Duodenal mucosa (tissue), 2 donors: ENCODE measurements around the gene BCL6.
"Not testable (repeated sequence)": the region's sequence is repeated elsewhere in the genome, so short reads cannot be mapped to it uniquely, and the experiment has no call there.

Source experiments
- H3K27ac ChIP-seq: one replicate; pipeline ENCODE4 v1.7.0; 2013; ENCODE audit warnings: low read depth, low read length
- H3K27me3 ChIP-seq, 2 donors: one replicate each; pipeline ENCODE4 v1.7.0; 2013; ENCODE audit warnings: low read length in 2 of 2, control low read depth in 1 of 2; ENCODE audit not compliant: insufficient read depth in 2 of 2, control insufficient read depth in 1 of 2
- H3K36me3 ChIP-seq, 2 donors: one replicate each; pipeline ENCODE4 v1.7.0; 2013; ENCODE audit warnings: low read length in 2 of 2, control low read depth in 1 of 2; ENCODE audit not compliant: insufficient read depth in 2 of 2, control insufficient read depth in 1 of 2
- H3K4me1 ChIP-seq, 2 donors: one replicate each; pipeline ENCODE4 v1.7.0; 2013; ENCODE audit warnings: low read length in 2 of 2, control low read depth in 1 of 2; ENCODE audit not compliant: insufficient read depth in 2 of 2, control insufficient read depth in 1 of 2
- H3K4me3 ChIP-seq, 2 donors: one replicate each; pipeline ENCODE4 v1.7.0; 2013; ENCODE audit warnings: low read length in 2 of 2, low read depth in 1 of 2
- H3K9ac ChIP-seq, 2 donors: one replicate each; pipeline ENCODE4 v1.7.0; 2013; ENCODE audit warnings: low read length in 2 of 2, low read depth in 1 of 2
- H3K9me3 ChIP-seq, 2 donors: one replicate each; pipeline ENCODE4 v1.7.0; 2013; ENCODE audit warnings: low read length in 2 of 2, control low read depth in 1 of 2; ENCODE audit not compliant: control insufficient read depth in 1 of 2

The BCL6 gene

DNA sequence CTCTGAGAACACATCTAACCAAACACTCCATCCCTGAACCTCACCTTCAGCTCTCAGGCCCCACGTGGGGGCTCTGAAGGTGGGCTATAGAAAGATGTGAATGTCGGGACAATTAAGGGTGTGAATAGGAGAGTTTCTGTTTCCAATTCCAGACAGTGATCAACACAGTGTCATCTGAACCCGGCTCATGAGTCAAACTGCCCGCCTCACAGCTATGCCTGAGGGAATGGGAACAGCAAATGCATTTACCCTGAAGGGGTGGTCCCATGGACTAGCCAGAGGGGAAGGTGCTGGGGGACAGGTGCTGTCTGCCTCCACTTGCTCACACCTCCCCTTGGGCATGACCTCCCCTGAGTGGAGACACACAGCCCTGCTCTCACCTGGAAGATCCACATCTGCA, 49.2 kb downstream of the BCL6 start:
- Histone ChIP-seq H3K9ac (no peak overlapping the region), H3K36me3 (no peaks in the 10 kb centered on the region), H3K27ac (no peak overlapping the region), H3K4me1 (no peaks in the 10 kb centered on the region), H3K27me3 (peaks cover 0 to 3% of the 10 kb centered on the region in 2 donors), H3K9me3 (no peaks in the 10 kb centered on the region), H3K4me3 (no peak overlapping the region)

DNA sequence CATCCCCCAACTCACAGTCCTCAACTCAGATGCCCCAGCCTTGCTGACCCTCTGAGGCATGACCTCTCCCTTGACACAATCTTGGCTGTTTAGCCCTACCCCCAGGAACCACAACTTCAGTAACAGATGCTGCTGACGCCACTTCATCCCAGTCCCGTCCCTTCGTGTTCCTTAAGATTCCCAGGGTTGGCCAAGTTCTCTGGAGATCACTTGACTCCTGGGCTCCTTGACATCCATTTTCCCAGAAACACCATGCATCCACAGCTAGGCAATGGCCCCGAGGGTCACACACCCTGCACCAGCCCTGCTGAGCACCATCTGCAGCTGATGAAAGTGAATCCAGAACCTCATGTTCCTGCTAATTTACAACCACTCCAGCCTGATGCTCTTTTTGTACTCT, 49.8 kb downstream of the BCL6 start:
- no peak overlapping the region for H3K9ac ChIP-seq

DNA sequence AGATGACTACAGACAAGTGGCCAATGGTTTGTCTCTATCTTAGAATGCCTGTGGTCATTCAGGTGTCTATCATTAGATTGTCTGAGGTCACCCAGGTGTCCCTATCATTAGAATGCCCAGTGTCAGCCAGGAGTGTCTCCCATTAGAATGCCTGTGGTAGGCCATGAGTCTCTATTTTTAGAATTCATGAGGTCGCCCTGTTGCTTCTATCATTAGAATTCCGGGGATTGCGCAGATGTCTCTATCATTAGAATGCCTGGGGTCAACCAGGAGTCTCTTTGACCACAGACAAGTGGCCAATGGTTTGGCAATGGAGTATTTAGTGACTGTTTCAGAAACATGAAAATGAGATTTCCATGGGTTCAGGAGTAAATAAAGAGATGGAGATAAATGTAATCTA, 50.5 kb downstream of the BCL6 start:
- Histone ChIP-seq H3K4me3 (no peak overlapping the region), H3K9me3 (no peaks in the 10 kb centered on the region), H3K36me3 (no peaks in the 10 kb centered on the region), H3K27me3 (peaks cover 0 to 3% of the 10 kb centered on the region in 2 donors), H3K9ac (no peak overlapping the region), H3K27ac (no peak overlapping the region), H3K4me1 (no peaks in the 10 kb centered on the region)

More for the DNA sequence above, 49.8 kb downstream of the BCL6 start:
- H3K27ac ChIP-seq: no peak overlapping the region
- no peaks in the 10 kb centered on the region for H3K36me3 ChIP-seq
- H3K4me1 ChIP-seq: no peaks in the 10 kb centered on the region
- H3K27me3 ChIP-seq: peaks cover 0 to 3% of the 10 kb centered on the region in 2 donors
- no peaks in the 10 kb centered on the region for H3K9me3 ChIP-seq
- H3K4me3 ChIP-seq: no peak overlapping the region

DNA sequence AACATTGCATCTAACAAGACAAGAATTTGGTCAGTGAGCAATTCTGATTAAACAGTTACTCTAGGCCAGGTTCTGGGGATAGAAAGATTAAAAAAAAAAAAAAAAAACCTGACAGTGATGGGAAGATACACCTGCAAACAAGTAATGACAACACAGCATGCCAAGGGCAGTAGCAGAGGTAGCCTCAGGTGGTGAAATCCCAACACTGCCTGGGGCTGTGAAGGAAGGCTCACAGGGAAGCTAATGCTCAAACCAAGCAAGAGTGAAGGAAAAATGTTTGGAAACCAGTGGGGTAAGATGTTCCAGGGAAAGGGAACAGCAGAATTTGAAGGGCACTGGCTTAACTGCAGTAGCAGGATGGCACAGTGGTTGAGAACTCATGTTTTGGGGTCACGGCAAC, 51.8 kb downstream of the BCL6 start:
- H3K27ac ChIP-seq: no peak overlapping the region
- H3K27me3 ChIP-seq: peaks cover 0 to 3% of the 10 kb centered on the region in 2 donors
- H3K4me3 ChIP-seq: no peak overlapping the region
- no peaks in the 10 kb centered on the region for H3K36me3 ChIP-seq
- H3K4me1 ChIP-seq: no peaks in the 10 kb centered on the region
- no peak overlapping the region for H3K9ac ChIP-seq
- H3K9me3 ChIP-seq: no peaks in the 10 kb centered on the region

DNA sequence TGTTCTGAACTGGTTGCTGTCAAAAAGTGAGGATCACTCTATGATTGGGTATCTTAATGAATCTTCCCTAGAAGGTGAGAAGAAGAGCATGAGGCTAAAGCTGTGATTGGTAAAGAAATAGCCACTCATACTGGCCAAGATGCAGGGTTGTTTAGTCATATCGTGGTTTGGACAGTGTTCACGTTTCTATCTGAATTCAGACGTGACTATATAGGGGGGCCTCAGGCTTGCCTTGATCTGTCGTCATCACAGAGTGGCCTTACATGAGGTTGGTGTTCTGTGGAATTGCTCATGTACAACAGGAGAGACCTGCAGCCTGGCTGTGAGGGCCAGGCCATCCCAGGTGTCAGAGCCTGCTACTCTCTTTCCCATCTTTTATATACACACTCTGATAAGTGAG, 55.3 kb downstream of the BCL6 start:
- Histone ChIP-seq H3K27ac (no peak overlapping the region), H3K9ac (no peak overlapping the region), H3K27me3 (no peaks in the 10 kb centered on the region), H3K9me3 (no peaks in the 10 kb centered on the region), H3K4me3 (no peak overlapping the region), H3K4me1 (no peaks in the 10 kb centered on the region), H3K36me3 (no peaks in the 10 kb centered on the region)

DNA sequence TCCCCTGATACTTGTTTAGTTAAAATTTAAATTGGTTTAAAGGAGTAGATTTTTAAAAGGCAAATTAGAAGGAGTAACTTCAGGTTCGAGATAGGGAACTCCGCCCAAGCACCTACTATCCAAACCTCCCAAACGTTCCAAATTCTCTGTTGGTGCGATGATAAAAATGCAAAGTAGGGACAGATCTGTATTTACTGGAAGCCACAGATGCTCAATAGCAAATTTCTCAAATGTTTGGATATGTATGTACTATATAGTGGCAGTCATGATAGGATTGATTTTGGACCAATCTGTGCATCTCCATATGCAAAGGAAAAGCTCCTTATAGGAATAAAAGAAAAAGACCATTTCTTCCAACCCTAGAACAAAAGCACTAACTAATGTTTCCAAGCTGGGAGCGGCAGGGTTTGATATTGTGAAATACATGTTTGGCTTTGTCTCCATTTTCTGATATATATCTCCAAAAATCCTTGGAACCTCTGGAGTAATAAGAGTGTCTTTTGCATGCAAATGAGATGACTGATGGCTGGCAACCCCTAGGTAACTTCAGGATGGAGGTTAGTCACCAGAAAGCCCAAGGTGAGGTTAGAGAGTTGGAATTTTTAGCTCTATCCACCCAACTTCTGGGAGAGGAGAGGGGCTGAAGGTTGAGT, 58.5 kb downstream of the BCL6 start:
- no peak overlapping the region for H3K4me3 ChIP-seq
- H3K4me1 ChIP-seq: no peaks in the 10 kb centered on the region
- H3K9me3 ChIP-seq: peaks cover 0 to 2% of the 10 kb centered on the region in 2 donors
- no peaks in the 10 kb centered on the region for H3K36me3 ChIP-seq
- no peak overlapping the region for H3K9ac ChIP-seq
- no peak overlapping the region for H3K27ac ChIP-seq
- no peaks in the 10 kb centered on the region for H3K27me3 ChIP-seq

DNA sequence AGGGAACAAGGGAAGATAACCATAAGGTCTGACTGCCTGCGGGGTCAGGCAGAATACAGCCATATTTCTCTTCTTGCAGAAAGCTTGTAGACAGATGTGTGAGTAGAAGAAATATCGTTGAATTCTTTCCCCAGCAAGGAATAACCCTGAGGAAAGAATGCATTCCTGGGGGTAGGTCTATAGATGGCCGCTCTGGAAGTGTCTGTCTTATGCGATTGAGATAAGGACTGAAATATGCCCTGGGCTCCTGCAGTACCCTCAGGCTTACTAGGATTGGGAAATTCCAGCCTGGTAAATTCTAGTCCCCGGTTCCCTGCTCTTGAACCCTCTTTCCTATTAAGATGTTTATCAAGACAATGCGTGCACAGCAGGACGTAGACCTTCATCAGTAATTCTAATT, 59.3 kb downstream of the BCL6 start:
- H3K9ac ChIP-seq: no peak overlapping the region
- H3K4me3 ChIP-seq: no peak overlapping the region
- H3K9me3 ChIP-seq: peaks cover 0 to 2% of the 10 kb centered on the region in 2 donors
- no peaks in the 10 kb centered on the region for H3K4me1 ChIP-seq
- H3K36me3 ChIP-seq: no peaks in the 10 kb centered on the region
- no peak overlapping the region for H3K27ac ChIP-seq
- H3K27me3 ChIP-seq: no peaks in the 10 kb centered on the region

DNA sequence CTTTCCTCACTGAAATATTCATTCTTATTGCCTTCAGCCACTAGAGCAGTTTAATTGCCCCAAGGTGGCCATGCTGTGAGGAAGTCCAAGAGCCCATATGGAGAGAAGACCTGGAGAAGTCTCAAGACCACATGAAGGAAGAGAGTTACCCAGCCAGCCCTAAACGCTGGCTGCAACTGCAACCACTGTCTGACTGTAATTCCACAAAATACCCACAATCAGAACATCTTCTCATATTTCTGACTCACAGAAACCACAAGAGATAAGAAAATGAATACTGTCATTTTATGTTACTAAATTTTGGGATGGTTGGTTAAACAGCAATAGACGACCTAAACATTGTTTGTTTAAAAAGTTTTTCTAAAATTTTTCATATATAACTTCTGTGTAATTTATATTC, 60.4 kb downstream of the BCL6 start:
- Histone ChIP-seq H3K4me3 (no peak overlapping the region), H3K27me3 (peaks cover 0 to 4% of the 10 kb centered on the region in 2 donors), H3K9ac (no peak overlapping the region), H3K4me1 (no peaks in the 10 kb centered on the region), H3K9me3 (peaks cover 0 to 2% of the 10 kb centered on the region in 2 donors), H3K36me3 (no peaks in the 10 kb centered on the region), H3K27ac (no peak overlapping the region)

DNA sequence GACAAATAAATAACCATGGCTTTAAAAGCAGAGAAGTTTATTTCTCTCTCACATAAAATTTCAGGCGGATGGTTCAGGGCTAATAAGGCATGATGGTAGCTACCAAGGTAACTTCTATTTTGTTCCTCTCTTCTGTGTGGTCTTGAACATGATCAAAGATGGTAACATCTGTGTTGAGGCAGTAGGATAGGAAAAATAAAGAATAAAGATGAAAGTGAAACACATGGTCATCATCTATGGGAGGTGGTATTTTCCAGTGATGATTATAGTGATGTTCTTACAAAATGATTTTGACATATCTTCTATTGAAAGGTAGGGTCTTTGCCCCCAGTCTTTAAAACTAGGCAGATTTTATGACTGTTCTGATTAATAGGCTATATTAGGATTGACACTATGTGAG, 60.8 kb downstream of the BCL6 start:
- no peak overlapping the region for H3K9ac ChIP-seq
- H3K27me3 ChIP-seq: peaks cover 0 to 4% of the 10 kb centered on the region in 2 donors
- H3K9me3 ChIP-seq: peaks cover 0 to 2% of the 10 kb centered on the region in 2 donors
- no peaks in the 10 kb centered on the region for H3K36me3 ChIP-seq
- no peak overlapping the region for H3K27ac ChIP-seq
- H3K4me3 ChIP-seq: no peak overlapping the region
- no peaks in the 10 kb centered on the region for H3K4me1 ChIP-seq

DNA sequence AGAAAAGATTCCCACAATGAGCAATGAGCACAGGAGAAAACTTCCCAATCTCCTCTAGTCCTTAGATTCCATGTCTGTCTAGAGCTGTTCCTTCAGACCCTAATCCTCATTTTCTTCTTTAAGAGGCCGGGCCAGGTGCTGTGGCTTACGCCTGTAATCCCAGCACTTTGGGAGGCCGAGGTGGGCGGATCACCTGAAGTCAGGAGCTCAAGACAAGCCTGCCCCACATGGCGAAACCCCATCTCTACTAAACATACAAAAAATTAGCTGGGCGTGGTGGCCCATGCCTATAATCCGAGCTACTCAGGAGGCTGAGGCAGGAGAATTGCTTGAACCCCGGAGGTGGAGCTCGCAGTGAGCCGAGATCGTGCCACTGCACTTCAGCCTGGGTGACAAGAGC, 63.5 kb downstream of the BCL6 start:
- not testable (repeated sequence) for H3K27me3 ChIP-seq, H3K4me1 ChIP-seq, H3K36me3 ChIP-seq, H3K9me3 ChIP-seq, H3K9ac ChIP-seq, H3K27ac ChIP-seq, H3K4me3 ChIP-seq
